ENCODE results near the gene ETV6. TPM values are rescaled to one million over a fixed set of nuclear protein-coding genes. Genes with fewer than 3 reads are reported as not detected.

The ETV6 gene
- total RNA-seq, 1 experiment from 2014 or later = 2.2 TPM

- DNase-seq (ENCODE audit: extremely low read depth, low read depth) = no peak
Observed at GRCh38 chr12:11793921-11794710, 144.6 kb downstream of the ETV6 start.

DNA sequence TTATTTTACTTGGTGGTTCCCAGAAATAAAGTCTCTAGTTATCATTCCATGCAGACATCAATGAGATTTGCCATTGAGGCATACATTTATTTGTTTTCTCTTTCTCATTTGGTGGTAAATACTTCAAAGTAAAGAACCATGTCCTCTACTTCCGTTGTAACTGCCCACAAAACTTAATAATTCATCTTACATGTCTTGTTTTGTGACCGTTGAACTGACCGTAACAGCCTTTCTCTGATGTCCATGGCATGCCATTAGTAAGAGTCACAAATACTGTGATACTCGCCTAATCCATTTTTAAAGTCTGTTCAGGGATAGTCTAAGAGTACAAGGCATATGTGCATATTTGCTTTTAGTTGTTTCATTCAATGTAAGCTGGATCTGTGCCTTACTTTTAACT is 145.3 kb downstream of the ETV6 start:
- no peak for DNase-seq (ENCODE audit: extremely low read depth, low read depth)

- no peak for DNase-seq (ENCODE audit: extremely low read depth, low read depth)
Observed at GRCh38 chr12:11795192-11795912, 145.9 kb downstream of the ETV6 start.

GRCh38 chr12:11795913-11796459 is 146.5 kb downstream of the ETV6 start:
- DNase-seq (ENCODE audit: extremely low read depth, low read depth) = peak; percentile 39

- no peak for DNase-seq (ENCODE audit: extremely low read depth, low read depth)
Observed at GRCh38 chr12:11797317-11797913, 147.9 kb downstream of the ETV6 start.

DNA sequence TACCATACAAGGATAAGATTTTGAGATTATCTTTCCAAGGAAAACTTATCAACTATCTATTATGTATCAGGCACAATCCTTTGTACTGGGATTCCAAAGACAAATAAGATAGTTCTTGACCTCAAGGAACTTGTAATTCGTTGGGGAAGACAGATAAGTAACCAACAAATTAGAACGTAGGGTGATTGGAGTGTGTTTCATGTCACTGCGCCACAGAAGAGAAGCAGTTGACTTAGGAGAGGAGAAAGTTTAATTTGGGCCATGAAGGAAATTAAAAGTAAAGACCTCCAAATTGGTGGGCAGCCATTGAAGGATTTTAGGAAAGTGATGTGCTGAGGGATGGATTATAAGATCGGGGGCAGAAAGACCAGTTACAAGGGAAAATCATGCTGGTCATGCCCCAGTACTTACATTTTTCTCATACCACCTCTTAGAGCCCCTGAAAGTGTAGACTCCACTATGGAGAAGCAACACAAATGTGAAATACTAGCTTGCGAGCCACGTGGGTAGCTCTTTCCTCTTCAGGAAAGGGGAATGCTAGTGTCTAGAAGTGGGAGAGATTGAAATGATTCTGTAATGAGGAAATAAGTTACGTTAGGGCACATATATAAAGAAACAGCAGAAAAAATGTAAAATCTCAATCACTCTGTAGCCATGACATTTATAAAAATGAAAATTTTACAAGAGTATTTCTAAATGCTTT is 148.7 kb downstream of the ETV6 start:
- DNase-seq (ENCODE audit: extremely low read depth, low read depth) = no peak

DNA sequence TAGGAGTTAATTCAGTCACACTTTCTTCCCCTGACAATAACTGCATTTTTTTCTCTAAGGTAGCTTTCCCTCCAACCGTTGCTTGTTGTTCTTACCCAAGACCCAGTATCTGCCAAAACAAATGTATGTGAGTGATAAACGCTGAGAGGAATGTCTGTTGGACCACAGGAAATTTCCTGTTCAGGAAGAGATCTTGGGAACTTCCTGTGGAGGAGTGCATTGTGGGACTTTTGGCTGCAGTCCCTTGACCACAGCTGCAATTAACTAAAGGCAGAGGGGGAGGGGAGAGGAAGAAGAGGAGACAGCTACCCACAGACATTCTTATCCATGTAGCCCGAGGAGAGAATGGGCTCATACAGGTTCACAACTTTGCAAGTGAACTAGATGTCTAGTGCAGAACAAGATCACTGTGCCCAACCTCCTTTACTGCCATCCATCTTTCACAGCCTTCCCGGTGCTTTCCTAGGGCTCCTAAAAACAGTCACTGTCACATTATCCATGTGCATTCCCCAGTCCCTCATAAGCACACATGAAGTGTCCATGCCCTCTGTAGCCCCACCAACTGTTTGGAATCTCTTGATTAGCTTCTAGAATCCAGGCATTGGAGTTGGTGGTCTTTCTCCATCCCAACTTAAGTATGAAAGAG is 149.5 kb downstream of the ETV6 start:
- peak; percentile 1 for DNase-seq (ENCODE audit: extremely low read depth, low read depth)

GRCh38 chr12:11799502-11799873 is 150.0 kb downstream of the ETV6 start:
- no peak for DNase-seq (ENCODE audit: extremely low read depth, low read depth)

- no peak for DNase-seq (ENCODE audit: extremely low read depth, low read depth)
Observed at GRCh38 chr12:11801643-11802042, 152.2 kb downstream of the ETV6 start.

DNA sequence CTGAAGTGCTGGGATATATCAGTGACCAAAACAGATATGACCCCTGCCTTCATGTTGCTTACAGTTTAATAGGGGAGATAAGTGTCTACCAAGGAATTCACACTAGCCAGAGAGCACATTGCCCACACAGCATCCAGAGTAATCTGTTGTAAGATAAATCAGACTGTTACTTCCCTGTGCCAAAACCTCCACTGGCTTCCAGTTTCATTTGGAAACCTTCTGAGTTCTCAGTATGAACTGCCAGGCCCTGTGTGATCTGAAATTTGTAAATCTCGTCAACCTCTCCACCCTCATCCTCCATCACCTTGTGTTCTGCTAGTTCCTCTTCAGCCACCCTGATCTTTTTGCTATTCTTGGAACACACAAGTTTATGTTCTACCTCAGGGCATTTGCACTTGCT is 154.7 kb downstream of the ETV6 start:
- no peak for DNase-seq (ENCODE audit: extremely low read depth, low read depth)

DNA sequence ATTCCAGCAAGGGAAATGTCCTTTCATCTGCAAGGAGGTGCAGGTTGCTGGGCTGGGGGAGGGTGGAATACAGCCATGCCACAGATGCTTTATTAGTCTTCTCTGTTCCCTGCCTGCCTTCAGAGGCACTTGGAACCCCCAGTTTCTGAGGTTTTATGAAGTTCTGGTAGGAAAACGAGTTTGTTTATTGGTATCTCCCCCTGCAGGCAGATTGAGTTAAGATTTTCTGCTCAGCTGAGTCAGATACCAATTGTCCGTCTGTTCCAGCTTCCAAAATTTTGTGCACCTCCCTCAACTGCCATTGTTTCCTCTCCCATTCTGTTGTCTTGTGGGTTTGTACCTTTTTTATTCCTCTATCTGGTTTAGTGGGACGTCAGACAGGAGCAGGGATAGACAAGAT is 155.6 kb downstream of the ETV6 start:
- no peak for DNase-seq (ENCODE audit: extremely low read depth, low read depth)

DNA sequence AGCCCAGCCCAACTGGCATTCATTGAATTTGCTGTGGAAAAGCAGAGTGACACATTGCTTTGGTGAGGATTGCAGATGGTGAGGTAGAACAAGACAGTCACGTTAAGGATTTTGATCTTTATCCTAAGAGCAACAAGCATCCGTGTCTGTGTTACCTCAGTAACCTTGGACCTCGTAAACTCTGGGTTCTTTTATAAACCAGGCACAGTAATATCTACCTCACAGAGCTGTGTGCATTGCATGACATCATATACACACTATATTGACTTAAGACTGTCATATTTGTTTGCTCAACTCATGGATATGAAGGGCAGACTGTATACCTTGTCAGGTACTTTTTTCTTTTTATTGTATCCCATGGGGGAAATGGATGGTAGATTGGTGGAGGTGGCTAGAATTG is 156.2 kb downstream of the ETV6 start:
- no peak for DNase-seq (ENCODE audit: extremely low read depth, low read depth)

GRCh38 chr12:11807458-11807857 is 158.0 kb downstream of the ETV6 start:
- DNase-seq (ENCODE audit: extremely low read depth, low read depth) = no peak

DNA sequence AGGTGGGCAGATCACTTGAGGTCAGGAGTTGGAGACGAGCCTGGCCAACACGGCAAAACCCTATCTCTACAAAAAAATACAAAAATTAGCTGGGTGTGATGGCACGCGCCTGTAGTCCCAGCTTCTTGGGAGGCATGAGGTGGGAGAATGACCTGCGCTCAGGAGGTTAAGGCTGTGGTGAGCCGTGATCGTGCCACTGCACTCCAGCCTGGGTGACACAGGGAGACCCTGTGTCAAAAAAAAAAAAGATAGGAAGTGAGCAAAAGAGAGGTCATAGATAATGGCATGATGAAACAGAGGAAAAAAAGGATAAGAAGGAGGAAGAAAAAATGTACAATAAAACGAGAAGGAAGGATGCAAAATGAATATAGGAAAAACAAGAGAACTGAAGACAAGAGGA is 159.5 kb downstream of the ETV6 start:
- no peak for DNase-seq (ENCODE audit: extremely low read depth, low read depth)

GRCh38 chr12:11810206-11810545 is 160.7 kb downstream of the ETV6 start:
- no peak for DNase-seq (ENCODE audit: extremely low read depth, low read depth)

- DNase-seq (ENCODE audit: extremely low read depth, low read depth) = no peak
Observed at GRCh38 chr12:11811008-11811407, 161.5 kb downstream of the ETV6 start.

GRCh38 chr12:11812241-11812585 is 162.7 kb downstream of the ETV6 start:
- no peak for DNase-seq (ENCODE audit: extremely low read depth, low read depth)

DNA sequence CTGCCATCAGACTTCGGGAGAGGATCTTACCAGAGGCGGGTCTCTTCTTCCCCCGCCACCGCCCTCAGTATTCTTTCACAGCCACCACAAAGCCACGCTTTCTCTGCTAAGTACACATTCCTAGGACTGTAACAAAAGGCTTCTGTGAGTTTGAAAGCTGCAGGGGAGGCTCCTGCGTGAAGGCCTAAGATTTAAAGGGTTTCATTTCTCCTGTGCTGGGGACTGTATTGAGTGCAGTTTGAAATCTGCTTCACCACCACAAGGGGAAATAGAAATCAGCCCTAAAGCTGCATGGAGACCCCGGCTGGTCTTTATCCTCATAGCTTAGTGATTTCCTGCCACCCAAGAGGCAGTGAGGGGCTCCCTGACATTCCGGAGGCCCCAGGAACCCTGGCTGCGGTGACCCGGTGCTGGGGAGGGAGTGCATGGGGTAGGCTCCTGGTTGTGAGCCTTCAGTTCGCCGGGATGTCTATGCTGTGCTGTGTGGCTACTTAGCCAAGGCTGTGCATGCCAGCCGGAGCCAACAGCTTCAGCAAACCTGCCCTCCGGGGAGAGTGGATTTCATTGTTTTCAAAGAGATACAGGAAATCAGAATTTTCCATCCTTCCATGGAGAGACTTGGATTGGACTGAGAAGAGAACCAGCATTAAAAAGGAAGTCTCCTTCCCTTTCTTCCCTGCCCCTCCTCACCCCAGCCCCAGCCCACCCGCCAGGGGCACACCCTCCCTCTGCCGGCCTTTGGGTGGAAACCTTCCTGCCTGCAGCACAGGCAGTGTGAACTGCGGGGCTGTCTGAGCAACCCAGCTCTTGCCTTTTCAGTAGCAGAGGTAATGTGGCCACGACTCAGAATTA is 163.3 kb downstream of the ETV6 start:
- DNase-seq (ENCODE audit: extremely low read depth, low read depth) = no peak

DNA sequence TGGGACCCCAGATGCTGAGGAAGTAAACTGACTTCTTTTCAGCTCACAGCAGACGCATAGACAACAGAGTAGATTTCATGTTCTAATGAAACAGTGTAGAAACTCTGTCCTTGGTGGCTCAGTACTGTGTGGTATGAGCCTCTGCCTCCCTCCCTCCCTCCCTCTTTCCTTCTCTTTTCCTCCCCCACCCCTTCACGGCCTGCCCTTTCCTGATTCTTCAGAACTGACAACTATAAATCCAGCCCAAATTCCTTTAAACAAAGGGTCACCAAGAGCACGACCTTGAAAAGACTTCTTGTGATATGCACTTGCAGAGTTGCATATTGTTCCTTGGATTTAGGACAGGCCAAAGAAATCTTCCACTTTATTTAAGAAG is 164.0 kb downstream of the ETV6 start:
- no peak for DNase-seq (ENCODE audit: extremely low read depth, low read depth)

- no peak for DNase-seq (ENCODE audit: extremely low read depth, low read depth)
Observed at GRCh38 chr12:11814374-11814773, 164.9 kb downstream of the ETV6 start.

Measured in NCI-H460 (cell line).